GM19238 (cell line): ENCODE data around the gene CHURC1.

Experiments
- DNase-seq: peaks from one replicate; pipeline ENCODE4 v3.0.0; 2011; ENCODE audit warnings: low spot score; ENCODE audit not compliant: insufficient read length

CHURC1 gene

GRCh38 chr14:64914237-64915028 is at the start of gene CHURC1:
CHURC1 (plus strand) TSS chr14:64914455; CDS start chr14:64914496, 41 bp downstream.
- DNase-seq, result peak; percentile 73

GRCh38 chr14:64865109-64865508 is 49.1 kb upstream of the CHURC1 start:
- DNase-seq, result no peak

- no peak for DNase-seq
Observed at GRCh38 chr14:64865992-64866391, 48.3 kb upstream of the CHURC1 start.

- DNase-seq, result no peak
Observed at GRCh38 chr14:64867182-64867581, 47.1 kb upstream of the CHURC1 start.

- DNase-seq, result no peak
Observed at GRCh38 chr14:64868379-64868778, 45.9 kb upstream of the CHURC1 start.

GRCh38 chr14:64868841-64869240 is 45.4 kb upstream of the CHURC1 start:
- no peak for DNase-seq

- no peak for DNase-seq
Observed at GRCh38 chr14:64870160-64870559, 44.1 kb upstream of the CHURC1 start.

- no peak for DNase-seq
Observed at GRCh38 chr14:64871344-64871743, 42.9 kb upstream of the CHURC1 start.

- no peak for DNase-seq
Observed at GRCh38 chr14:64873506-64874219, 40.6 kb upstream of the CHURC1 start.

- DNase-seq, result no peak
Observed at GRCh38 chr14:64875350-64875749, 38.9 kb upstream of the CHURC1 start.

GRCh38 chr14:64877846-64878245 is 36.4 kb upstream of the CHURC1 start:
- DNase-seq, result no peak

GRCh38 chr14:64878837-64879634 is 35.2 kb upstream of the CHURC1 start:
- no peak for DNase-seq

- peak; percentile 22 for DNase-seq
Observed at GRCh38 chr14:64879635-64880220, 34.5 kb upstream of the CHURC1 start, which contains the start of gene SPTB. SPTB (minus strand) TSS chr14:64879907; CDS start chr14:64823094, 56,813 bp downstream.

GRCh38 chr14:64880221-64881121 is 33.8 kb upstream of the CHURC1 start:
- no peak for DNase-seq

- no peak for DNase-seq
Observed at GRCh38 chr14:64885559-64885958, 28.7 kb upstream of the CHURC1 start.

- DNase-seq, result no peak
Observed at GRCh38 chr14:64889352-64889751, 24.9 kb upstream of the CHURC1 start.

GRCh38 chr14:64891173-64891838 is 22.9 kb upstream of the CHURC1 start:
- DNase-seq, result no peak

GRCh38 chr14:64891839-64892375 is 22.3 kb upstream of the CHURC1 start:
- DNase-seq, result no peak

- no peak for DNase-seq
Observed at GRCh38 chr14:64899958-64900357, 14.3 kb upstream of the CHURC1 start.

- no peak for DNase-seq
Observed at GRCh38 chr14:64906022-64906421, 8.2 kb upstream of the CHURC1 start.
